GM18508 (cell line): Measurements from ENCODE around the gene C6orf15.
"Not testable (repeated sequence)": the region's sequence is repeated elsewhere in the genome, so short reads cannot be mapped to it uniquely, and the experiment has no call there.

Experiments used
- ATAC-seq: cut with Tn5 transposase; IDR thresholded peaks from one replicate; pipeline ENCODE4 v1.9.1; 2021; ENCODE audit warnings: moderate number of reproducible peaks; ENCODE audit not compliant: insufficient read depth, unreplicated experiment

Gene C6orf15

GRCh38 chr6:31075528-31075927 is 36.8 kb downstream of the C6orf15 start:
- no peak for ATAC-seq

GRCh38 chr6:31074401-31074800 is 38.0 kb downstream of the C6orf15 start:
- ATAC-seq, result no peak

- no peak for ATAC-seq
Observed at GRCh38 chr6:31070711-31071197, 41.6 kb downstream of the C6orf15 start.

- ATAC-seq, result no peak
Observed at GRCh38 chr6:31068669-31069340, 43.6 kb downstream of the C6orf15 start.

GRCh38 chr6:31067891-31068668 is 44.3 kb downstream of the C6orf15 start:
- not testable (repeated sequence) for ATAC-seq

- not testable (repeated sequence) for ATAC-seq
Observed at GRCh38 chr6:31067028-31067427, 45.3 kb downstream of the C6orf15 start.

GRCh38 chr6:31065556-31065955 is 46.8 kb downstream of the C6orf15 start:
- ATAC-seq, result no peak

- ATAC-seq, result no peak
Observed at GRCh38 chr6:31063906-31064435, 48.4 kb downstream of the C6orf15 start.
